Measurements from ENCODE around the gene KRT78.
A peak's percentile ranks its signal among the peaks of the same experiment; 100 is the strongest.
"Not testable (repeated sequence)": the region's sequence is repeated elsewhere in the genome, so short reads cannot be mapped to it uniquely, and the experiment has no call there.

KRT78 gene

DNA sequence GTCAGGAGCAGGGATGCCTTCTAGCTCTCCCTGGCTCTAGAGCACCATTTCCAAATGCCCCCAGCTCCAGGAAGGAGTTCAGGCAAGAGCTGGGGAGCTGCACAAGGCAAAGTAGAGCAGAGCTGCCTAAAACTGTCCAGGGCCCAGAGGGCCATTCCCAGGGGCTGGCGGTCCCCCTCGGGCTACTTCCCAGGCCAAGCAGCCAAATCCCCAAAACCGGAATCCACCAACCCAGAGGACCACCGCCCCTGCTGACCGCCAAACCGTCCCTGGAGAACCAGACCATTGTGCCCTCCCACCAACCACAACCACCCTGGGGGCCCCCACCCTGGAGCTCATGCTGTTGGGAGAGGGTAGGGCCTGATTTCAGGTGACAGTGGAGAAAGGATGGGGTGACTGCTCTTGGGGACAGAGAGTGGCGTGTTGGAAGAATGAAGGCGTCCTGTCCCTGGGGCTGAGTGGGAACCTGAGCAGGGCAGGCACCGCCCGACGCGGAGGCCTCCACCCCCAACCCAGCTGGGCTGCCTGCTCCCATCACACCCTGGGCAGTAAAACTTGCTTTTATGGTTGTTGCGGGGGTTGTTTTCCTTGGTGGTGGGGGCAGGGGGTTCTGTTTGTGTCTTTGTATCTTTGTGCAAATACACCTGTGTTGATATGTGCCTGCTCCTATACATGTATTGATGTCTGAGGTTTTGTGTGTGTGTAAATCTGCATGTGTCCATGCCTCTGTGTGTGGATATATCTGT lies 24.0 kb upstream of the KRT78 start:
- DNase-seq (ENCODE audit: low read depth in 1 of 2, low spot score in 1 of 2): no peak

DNA sequence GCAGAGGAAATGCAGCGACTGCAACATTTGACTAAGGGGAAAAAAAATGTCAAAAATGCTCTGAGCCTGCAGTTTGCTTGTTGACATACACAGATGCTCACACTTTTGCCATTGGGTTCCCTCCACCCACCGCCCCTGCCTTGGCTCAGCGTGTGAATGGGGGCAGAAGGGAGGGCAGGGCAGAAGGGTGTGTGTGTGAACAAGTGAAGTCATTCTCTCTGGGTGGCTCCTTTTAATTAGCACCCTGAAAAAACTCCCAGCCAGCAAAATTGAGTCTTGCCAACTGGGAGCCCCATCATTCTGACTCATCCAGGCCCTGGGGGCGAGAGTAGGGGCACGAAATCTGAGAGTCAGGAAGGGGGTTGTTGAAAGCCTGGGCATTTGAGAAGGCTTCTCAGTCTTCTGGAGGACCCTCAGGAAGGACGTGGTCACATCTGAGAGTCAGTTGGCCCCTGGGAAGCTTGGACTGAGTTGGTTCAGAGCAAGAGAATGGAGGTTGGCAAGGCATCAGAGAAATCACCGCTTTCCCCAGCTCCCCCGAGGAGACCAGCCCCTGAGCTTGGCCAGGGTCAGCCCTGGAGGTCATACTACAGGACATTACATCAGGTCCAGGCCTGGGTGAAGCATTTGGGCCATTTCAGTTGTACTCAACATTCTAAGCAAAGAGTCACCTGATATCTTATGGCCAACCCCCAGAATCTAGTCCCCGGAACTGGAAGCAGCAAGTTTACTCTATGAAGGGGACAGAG lies 22.7 kb upstream of the KRT78 start:
- DNase-seq (ENCODE audit: low read depth in 1 of 2, low spot score in 1 of 2): no peak

DNA sequence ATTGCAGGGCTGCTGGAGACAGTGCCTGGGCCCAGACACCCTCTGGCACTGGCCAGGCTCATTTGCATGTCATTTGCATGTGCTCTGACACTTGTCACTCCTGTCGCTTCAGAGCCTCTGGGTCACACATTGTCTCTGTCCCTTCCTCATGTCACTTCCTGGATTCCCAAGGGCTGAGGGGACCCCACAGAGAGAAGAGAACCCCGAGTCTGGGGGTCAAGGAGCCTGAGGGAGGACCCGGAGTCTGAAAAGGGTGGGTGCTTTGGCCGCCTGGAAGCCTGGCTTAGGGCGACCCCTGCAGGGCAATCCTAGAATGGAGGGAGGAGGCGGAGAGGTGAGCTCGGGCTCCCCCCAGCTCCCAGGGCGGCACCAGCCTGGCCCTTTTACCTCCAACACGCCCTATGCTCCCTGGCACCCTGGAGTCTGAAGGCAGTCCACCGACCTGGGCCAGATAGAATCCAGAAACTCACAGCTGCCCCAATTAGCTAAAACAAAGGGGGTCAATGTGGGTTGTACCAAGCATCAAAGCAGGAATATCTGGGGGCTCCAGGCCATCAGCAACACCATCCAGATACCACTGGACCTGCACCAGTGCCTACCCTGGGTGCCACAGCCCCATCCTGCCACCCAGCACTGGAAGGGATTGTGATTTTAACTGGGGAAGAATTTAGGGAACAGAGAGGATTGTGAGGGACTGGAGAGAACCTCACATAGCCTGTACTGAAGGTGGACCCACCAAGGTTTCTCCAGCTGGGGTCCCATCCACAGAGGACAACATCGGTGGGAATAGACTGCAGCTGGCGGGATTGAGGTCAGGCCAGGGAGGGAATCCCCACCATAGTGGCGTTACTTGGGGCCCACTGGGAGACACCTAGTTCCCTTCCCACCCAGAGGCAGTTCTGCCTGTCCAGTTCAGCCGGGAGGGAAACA lies 21.8 kb upstream of the KRT78 start:
- peak; percentile 44 to 62 for DNase-seq (ENCODE audit: low read depth in 1 of 2, low spot score in 1 of 2)

DNA sequence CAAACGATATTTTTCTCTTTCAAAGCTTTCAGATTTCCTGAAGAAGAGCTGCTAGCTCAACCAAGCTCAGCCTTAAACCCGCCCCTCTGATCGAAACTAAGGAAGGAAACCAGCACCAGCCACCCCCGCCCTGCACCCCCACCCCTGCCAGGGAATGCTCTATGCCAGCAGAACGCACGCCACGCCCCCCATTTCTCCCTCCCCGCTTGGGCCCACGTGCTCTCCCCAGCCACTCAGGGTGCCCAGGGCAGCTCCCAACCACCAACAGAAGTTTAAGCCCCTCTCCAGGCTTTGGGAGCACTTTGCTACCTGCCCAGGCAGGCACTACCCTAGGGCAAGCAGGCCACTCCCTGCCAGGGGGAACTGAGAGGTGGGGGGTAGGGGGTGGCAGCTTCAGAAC lies 18.8 kb upstream of the KRT78 start:
- no peak for DNase-seq (ENCODE audit: low read depth in 1 of 2, low spot score in 1 of 2)

DNA sequence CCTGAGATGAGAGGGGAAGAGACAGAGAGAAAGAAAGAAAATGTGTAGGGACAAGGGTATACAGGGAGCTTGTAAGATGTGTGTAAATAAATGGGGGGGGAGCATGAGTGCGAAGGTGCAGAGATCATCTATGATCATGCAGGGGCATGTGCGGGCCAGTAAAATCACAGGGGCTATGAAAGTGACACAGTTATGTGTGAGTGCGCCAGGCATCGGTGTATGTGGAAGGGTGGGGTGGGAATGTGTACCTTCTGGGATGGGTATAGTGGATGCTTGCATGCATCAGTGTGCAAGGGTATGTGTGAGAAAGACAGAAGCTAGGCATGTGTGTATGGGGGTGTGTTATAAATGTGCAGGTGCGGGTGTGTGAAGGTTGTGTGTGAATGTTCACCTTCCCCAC lies 18.4 kb upstream of the KRT78 start:
- DNase-seq (ENCODE audit: low read depth in 1 of 2, low spot score in 1 of 2): no peak

DNA sequence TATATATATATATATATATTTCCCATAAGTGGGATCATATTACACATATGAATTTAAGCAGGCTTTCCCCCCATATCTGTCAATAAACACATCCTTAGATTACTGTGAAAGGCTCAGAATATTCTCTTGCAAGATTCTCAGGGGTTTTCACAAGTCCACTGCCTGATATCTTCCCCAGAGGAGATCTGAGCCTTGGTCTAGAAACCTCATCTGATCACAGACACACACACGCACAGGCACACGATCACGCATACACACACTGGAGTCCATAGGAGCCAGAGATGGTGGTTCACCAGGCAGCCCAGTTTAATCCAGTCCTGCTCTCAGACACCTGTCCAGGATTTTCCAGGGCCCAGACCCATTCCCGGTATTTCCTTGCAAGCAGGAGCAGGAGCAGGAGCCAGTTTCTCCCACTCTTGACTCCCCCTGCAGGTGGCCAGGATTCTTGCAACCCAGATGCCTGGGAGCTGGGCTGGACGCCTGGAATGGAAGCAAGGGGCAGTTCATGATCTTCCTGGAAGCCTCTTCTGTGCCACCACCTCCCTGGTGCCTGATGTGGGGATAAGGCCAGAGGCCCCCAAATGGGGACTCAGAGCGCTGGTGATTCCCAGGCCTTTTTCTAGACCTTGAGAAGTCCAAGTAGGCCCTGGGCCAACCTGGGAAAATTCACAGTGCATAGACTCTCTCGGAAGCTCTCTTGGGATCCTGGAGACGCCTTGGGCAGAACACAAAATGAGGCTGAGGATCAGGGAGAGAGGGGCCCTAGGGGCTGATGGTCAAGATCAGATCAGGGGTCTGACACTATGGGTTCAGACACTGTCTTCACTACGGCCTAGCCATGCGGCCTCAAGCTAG lies 16.5 kb upstream of the KRT78 start:
- no peak for DNase-seq (ENCODE audit: low read depth in 1 of 2, low spot score in 1 of 2)

DNA sequence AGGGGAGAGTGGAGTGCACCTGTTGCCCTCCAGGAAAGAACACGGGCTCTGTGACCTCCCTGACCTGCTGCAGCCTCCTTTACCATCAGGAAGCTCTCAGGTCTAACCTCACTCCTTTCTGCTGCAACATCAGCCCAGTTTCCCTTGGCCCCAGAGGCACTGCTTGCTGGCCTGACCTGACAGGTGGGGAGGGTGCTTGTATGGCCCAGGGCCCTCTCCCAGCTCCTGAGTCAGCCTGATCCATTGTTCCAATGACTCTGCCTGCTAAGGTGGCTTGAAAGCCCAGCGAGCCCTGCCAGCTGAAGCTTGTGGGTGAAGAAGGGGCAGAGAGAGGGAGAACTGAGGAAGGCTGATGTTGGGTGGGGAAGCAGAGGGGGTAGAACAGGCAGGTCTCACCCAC lies 13.2 kb upstream of the KRT78 start:
- DNase-seq (ENCODE audit: low read depth in 1 of 2, low spot score in 1 of 2): no peak

DNA sequence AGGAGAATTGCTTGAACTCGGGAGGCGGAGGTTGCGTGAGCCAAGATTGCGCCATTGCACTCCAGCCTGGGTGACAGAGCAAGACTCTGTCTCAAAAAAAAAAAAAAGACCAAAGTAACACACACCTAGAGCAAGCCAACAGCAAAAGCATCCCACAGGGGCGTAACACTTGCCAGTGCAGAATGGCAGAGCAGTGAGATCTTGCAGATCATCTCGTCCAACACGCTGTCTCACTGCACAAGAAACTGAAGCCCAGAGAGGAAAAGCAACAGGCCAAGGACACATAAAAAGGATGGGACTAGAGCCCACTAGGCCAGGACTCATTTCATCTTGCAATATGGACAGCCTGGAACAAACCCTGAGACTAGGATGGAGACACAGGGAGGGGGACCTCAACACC lies 12.7 kb upstream of the KRT78 start:
- no peak for DNase-seq (ENCODE audit: low read depth in 1 of 2, low spot score in 1 of 2)

DNA sequence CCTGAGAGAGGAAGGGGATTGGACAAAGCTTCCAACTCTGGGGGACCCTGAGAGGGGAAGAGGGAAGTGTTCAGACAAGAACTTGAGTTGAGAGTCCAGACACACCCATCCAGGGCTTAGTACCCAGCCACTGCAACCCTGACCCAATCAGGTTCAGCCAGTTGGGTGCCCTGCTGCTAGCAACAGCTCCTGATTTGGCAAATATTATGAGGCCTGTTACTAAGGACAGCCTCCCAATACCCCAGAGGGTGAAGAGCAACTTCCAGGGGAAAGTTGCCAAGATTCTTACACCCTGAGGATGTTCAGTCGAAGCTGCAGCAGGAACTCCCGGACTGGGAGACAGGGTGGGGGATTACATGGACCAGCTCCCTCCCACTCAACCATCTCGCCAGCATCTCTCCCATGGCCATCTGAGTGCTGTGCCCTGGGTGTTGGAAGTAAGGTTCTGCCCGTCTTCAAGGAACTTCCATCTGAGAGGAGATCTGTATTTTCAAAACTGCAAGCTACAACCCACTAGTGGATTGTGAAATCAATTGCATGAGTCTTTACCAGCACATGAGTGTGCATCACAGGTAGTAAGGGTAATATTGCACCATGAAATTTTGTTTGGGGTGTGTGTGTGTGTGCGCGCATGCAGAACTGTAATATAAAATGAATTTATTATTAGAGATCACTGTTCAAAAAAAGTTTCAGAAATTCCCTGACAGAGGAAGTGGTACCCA lies 11.5 kb upstream of the KRT78 start:
- DNase-seq (ENCODE audit: low read depth in 1 of 2, low spot score in 1 of 2): no peak

DNA sequence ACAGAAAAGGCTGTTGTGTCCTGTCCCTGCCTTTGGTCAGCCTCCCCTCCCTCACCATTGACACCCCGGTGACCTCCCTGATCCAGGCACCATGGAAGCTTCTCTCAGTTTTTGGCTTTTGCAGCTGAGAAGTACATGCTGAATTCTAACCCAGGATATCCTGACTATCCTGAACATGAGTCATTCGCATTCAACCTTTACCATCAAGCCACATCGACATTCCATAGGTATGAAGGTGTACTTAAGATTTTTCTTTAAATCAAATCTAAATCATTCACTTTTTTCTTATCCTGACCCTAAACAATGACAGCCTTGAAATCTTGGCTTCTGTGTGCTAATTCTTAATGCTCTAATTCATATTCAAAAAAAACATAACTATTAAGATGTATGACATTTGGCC lies 8.7 kb upstream of the KRT78 start:
- no peak for DNase-seq (ENCODE audit: low read depth in 1 of 2, low spot score in 1 of 2)

DNA sequence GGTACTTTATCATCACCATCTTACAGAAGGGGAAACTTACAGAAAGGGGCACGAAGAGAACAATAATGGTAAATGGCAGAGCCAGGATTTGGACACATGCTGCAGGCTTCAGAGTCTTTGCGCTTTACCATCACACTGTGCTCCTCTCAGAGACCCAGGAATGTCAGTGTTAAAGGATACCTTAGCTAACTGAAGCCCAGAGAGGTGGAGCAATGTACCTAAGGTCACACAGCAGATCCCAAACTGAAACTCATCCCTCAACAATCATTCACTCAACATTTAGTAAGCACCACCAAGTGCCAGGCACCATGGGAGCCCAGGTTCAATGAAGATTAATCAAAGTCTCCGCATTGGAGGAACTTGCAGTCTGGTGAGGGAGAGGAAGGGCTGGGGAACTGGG lies 8.0 kb upstream of the KRT78 start:
- DNase-seq (ENCODE audit: low read depth in 1 of 2, low spot score in 1 of 2): no peak

DNA sequence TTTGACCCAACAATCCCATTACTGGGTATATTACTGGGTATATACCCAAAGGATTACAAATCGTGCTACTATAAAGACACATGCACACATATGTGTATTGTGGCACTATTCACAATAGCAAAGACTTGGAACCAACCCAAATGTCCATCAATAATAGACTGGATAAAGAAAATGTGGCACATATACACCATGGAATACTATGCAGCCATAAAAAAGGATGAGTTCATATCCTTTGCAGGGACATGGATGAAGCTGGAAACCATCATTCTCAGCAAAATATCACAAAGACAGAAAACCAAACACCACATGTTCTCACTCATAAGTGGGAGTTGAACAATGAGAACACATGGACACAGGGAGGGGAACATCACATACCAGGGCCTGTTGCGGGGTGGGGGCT lies 7.3 kb upstream of the KRT78 start:
- DNase-seq (ENCODE audit: low read depth in 1 of 2, low spot score in 1 of 2): not testable (repeated sequence)

DNA sequence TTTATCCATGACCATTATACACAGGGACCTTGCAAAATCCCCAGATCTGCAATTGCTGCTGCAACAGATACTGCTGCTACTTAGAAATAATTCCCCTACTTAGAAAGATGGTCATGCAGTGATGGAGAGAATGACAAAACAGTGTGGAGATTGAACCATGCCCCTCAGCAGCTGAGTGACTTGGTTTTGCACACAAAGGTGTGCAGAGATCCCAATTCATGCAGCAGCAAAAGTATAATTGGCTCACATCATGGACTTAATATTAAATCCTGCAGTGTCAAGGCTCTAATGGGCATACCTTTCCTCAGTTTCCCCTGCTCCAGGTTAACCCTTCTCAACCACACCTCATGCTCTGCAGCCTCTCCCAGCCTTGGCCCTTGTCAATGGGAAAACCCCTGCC lies 3.0 kb upstream of the KRT78 start:
- DNase-seq (ENCODE audit: low read depth in 1 of 2, low spot score in 1 of 2): no peak

DNA sequence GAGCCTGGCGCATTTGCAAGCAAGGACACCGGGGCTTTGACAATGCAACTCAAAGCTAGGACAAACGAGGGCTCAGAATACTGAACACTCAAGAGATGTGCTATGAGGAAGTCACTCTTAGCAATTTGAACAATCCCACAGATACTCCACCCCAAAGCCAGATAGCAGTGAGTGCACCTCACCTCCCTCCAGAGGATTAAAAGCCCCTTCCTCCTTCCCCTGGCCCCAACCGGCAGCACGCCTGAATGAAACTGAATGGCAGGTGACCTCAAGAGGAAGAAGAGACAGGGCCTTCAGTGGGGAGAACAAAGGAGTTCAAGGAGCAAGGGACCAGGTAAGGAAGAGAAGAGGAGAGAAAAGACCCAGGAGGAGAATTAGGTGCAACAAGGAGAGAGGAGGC lies 1.9 kb upstream of the KRT78 start:
- DNase-seq (ENCODE audit: low read depth in 1 of 2, low spot score in 1 of 2): no peak

DNA sequence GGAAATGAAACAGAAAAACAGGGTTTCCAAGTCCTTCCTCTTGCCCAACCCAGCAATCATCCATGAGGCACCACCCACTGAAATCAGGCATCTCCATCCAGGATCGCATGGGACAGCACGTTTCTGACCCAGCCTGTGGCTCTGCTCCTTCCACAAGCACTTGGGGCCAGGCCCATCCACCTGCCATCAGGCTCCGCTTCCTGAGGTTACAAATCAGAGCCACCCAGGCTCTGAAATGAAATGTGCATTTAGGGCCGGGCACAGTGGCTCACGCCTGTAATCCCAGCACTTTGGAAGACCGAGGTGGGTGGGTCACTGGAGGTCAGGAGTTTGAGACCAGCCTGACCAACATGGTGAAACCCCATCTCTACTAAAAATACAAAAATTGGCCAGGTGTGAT lies 717 bp upstream of the KRT78 start:
- DNase-seq (ENCODE audit: low read depth in 1 of 2, low spot score in 1 of 2): no peak

DNA sequence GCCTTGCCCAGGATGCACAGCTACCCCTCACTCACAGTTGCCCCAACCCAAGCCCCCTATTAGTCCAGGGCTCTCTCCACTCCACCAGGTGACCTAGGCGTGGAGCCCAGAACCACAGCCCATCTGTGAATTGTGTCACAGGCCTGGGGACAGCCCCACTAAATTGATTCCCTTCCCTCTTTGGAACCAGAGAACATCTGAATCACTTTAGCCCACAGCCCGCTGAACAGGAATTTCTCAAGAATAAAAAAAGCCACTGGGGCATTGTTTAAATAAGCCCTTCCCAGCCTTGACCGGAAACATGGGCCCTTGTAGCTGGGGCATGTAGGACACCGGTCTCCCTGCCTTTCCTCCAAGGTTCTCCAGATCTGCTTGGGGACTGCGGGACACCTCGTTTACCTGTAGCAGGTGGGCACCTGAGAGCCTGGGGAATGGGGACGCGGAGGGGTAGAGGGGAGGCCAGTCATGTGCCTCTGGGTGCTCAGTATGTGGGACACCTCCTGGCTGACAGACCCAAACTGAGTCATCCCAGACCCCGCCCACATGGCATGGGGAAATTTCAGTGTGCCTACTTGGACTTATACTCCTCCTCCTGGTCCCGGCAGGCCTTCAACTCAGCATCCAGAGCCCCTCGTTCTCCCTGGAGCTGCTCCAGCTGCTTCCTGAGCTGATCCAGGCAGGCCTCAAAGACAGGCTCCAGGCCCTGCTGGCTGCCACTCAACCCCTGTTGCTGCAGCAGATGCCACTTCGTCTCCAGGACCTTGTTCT lies 1.3 kb downstream of the KRT78 start:
- DNase-seq (ENCODE audit: low read depth in 1 of 2, low spot score in 1 of 2): no peak

DNA sequence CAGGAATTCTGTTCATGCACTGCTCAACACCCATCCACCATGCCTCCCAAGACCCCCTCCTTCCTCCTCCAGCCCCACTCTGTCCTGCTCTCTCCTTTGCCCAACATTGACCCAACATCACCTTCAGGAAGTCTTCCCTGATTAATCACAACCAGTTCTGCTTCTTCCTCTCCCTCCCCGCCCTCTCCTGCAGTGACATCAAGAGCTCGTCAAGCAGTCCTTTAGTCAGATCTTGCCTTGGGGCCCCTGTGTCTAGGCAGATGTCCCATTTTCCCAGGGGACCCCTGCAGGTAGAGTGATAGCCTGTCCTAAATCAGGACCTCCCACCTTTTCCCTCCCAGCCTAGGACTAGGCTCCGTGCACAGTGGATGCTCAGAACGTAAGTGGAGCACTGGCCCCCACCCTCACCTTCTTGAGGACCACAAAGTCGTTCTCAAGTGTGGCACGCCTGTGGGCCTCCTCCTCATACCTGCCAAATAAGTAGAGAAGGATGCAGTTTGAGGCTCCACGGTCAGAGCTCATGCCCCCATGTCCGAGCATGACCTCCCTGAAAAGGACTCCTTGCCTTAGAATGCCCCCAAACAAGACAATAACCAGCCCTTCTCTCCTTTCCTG lies 2.3 kb downstream of the KRT78 start:
- DNase-seq (ENCODE audit: low read depth in 1 of 2, low spot score in 1 of 2): no peak

DNA sequence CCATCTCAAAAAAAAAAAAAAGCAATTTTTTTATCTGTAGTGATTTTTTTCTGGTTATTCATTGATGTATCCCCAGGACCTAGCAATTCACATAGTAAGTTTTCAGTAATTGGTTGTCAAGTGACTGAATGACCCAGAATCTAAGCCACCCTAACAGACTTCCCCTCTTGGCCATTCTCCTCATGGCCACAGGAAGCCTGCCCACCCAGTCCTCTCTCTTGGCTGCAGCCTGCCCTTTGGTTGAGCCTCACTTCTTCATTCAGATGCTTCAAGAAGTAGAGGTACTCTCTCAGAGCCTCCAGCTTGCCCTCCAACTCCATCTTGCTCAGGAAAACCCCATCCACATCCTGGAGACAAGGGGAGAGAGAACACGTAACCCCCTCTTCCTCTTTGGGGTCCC lies 2.8 kb downstream of the KRT78 start:
- no peak for DNase-seq (ENCODE audit: low read depth in 1 of 2, low spot score in 1 of 2)

DNA sequence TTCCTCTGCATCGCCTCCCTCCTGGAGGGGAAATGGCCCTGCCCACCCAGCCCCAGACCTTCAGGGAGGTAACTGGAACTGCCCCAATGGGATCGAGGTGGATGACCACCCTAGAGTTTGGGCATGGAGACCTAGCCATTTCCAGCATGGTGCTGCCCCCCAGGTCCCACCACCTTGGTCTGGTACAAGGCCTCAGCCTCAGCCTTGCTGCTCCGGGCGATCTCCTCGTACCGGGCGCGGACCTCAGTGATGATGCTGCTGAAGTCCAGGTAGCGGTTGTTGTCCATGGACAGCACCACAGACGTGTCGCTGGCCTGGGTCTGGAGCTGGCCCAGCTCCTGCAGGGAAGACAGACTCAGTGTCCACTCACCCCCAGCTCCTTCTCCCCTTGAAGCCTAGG lies 4.4 kb downstream of the KRT78 start:
- DNase-seq (ENCODE audit: low read depth in 1 of 2, low spot score in 1 of 2): no peak

All from activated T-helper 1 cell treated with anti-CD3 and anti-CD28 coated beads, Interleukin-2, amount 50 U/mL, for 16 hours (primary cell).